T-helper 2 cell treated with Interferon-gamma antibody and Interleukin-4, amounts not matched to agents 100 ng/mL and 5 ng/mL, for 36 hours (primary cell): ENCODE data around the gene RAB3GAP1. TPM values are rescaled to one million over a fixed set of nuclear protein-coding genes. Genes with fewer than 3 reads are reported as not detected.

ENCODE experiments used
- intact Hi-C: fragments of 100-400 bp; cut with micrococcal nuclease; formaldehyde crosslinking; loops from one replicate; pipeline ENCODE4 v1.15.1; 2023
- total RNA-seq: library from RNA; stranded (reverse); gene quantifications from 2 replicates; pipeline ENCODE4 v1.2.3, GENCODE V29; 2022

The RAB3GAP1 gene
- total RNA-seq, 1 donor from 2014 or later: 22.3 TPM

DNA sequence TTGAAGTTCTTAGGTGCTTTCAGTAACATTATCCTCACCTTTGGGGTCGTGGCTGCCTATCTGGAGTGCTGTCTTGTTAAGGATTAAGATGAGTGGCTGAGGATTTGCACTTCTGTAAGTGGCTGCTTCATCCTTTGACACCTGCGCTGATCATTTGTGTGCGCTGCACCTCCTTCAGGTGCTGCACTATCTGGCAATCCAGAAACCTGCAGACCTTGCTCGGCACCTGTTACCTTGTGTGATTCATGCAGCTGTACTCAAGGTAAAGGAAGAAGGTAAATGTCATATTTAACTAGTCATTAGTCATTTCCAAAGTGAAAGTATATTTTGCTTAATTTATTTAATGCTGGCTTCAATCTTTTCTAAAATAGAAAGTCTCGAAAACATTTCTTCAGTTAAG lies 110.3 kb downstream of the RAB3GAP1 start:
- intact Hi-C loops: no loop called here

DNA sequence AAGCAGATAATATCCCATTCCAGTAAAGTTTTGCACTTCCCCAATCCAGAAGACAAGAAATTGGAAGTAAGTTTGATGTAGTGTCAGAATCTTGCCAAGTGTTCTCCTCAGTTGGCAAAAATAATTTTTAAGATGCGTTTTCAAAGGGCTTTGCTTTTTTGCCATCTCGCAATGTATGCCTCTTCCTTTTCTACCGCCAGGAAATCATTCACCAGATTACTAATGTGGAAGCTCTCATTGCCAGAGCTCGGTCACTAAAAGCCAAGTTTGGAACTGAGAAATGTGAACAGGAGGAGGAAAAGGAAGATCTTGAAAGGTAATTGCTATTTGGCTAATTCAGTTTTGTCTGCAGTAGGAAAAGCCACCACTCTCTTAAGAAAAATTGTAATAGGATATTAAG lies 110.7 kb downstream of the RAB3GAP1 start:
- intact Hi-C loops: no loop called here

DNA sequence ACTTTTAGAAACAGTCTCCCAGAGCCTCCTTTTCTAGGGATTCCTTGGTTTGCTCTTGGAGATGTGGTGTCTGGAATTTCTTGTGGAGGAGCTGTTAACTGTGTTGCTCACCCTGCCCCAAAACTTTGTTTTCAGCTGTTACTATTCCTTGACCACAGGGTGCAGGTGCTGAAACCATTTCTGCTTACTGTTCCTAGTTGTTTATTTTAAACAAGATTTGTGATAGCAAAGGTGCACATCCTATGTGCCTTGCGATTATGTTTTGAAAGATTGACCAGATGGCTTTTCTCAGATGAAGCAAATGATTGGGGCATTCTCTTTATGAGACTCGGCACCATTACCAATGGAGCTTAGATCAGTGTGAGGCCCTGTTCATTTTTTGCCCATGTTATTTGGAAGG lies 111.2 kb downstream of the RAB3GAP1 start:
- intact Hi-C loops: no loop called here

DNA sequence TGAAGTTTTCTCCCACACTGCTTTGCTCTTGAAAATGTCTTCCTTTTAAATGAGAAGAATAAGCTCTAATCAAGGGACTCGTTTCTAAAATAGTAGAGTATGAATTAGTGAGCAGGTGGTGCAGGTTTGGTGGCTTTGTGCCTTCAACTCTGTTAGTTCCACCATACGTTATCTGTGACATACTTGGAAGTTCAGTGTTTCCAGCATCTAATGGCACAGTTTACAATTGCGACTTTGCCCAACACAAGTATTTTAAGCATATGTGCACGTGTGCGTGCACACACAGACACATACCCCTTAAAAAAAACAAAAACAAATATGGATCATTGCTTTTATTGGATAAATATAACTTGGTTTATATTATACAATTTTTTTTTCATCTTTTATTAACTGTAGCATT lies 111.8 kb downstream of the RAB3GAP1 start:
- intact Hi-C loops: no loop called here

DNA sequence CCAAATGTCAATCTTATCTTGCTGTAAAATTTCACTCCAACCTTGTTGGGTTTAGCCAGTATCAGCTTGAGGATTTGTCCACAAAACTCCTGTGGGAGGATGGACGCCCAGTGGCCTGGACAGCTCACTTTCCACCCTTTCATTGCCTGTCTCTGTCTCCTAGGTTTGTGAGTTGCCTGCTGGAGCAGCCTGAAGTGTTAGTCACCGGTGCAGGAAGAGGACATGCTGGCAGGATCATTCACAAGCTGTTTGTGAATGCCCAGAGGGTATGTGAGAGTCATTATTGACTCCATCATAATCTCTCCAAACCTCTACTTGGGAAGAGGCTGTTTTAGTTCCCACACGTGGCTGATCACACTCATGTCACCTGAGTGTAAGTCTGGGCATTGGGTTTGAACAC lies 112.3 kb downstream of the RAB3GAP1 start:
- intact Hi-C loops: no loop called here

DNA sequence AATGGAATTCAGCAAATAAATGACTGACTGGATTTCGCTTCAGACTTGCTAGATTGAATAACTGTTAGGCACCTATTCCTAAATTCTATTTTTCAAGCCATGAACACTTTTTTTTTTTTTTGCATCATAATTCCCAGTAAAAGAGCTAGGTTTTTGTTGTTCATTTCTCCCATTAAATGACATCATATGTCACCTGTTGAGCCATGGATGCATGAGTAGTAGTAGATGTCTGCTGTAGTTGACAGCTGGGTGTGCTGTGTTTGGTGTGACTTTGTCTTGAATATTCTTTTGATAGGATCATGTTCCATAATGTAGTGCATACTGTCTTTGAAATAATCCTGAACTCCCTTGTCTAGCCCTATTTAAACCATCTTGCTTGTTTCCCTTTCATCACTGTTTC lies 115.2 kb downstream of the RAB3GAP1 start:
- intact Hi-C loops: no loop called here

DNA sequence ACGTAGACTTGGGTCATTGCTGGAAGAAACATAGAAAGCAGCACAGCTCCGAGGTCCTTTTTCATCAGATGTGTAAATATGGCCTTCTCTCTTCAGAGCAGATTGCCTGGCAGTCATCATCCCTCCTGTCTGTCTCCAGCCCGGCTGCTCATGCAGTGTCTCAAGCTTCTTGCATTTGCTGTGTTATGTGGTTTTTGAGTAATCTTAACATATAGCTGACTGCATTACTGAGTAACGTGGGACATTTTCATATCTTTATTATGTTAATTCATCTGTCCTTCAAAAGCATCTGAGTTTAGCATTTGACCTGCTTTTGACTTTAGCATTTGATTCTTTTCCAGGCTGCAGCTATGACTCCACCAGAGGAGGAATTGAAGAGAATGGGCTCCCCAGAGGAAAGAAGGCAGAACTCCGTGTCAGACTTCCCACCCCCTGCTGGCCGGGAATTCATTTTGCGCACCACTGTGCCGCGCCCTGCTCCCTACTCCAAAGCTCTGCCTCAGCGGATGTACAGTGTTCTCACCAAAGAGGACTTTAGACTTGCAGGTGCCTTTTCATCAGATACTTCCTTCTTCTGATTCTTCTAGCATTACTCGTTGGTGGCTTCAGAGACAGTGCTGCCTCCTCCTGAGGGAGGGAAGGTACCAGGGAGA lies 116.2 kb downstream of the RAB3GAP1 start:
- intact Hi-C loops: no loop called here

DNA sequence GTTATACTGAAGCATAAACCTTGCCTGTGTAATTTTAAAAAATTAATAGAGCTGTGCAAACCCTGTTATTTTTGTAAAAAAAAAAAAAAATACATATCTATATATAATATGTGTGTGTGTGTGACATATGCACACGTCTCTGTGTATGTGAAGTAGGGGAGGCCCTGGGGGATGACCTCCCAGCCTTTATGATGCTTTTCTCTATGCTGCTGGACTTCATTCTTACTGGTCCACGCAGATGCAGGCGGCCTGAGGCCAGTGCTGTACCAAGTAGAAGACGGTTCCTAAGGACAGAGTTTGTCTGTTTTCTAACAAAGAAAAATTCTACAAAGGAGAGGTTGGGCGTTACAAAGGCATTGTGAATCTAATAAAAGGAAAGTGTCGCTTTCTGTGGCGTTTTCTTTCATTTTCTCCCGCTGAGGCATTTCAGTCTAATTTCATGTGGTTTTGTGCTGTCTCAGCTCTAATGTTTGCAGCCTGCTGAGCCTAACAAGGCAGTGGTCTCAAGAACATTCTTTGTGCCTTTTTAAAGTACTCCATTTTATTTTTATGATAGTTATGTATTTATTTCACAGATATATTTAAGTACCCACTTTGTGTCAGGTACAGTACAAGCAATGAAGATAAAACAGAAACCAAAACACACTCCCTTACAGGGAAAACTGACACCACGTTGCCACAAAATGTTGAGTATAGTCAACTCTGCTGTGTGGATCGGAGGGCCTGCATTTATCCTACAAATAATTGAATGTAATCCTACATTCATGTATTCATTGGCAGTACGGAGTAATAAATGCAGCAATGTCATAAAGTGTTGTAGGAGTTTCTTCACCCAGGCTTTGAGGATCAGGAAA lies 118.0 kb downstream of the RAB3GAP1 start:
- intact Hi-C loops: no loop called here

DNA sequence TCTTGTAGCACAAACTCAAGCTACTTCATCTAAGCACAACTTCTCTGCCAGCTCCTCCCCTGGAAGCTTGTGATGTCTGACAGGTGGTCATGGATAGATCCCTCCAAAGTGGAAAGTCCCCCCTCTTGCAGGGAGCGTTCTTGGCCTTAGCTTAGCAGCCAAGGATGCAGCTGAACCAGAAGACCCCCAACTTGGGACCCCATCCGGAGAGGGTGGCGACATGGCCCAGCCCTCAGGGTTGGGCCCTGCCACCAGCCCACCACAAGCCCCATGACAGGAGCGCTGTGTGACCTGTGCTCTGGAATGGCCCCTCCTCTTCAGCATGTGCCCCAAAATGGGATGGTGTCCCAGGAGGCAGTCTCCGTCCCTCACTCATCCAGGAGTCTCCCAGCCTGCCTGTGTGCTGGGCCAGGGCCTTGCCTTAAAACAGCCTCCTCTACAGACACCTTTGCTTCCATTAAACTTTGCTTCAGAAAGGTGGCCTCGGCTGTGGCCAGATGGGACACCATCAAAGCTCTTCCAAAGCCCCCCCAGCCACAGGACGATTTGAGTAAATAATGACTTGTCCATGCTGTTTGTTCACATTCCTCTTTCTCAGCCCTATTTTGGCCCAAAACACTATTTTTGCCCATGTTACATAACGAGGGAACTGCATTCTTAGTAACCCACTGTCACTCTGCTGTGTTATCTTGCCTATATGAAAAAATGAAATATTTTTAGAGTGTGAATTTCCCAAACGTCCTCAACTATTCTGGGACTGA lies 122.1 kb downstream of the RAB3GAP1 start:
- intact Hi-C loops: no loop called here

DNA sequence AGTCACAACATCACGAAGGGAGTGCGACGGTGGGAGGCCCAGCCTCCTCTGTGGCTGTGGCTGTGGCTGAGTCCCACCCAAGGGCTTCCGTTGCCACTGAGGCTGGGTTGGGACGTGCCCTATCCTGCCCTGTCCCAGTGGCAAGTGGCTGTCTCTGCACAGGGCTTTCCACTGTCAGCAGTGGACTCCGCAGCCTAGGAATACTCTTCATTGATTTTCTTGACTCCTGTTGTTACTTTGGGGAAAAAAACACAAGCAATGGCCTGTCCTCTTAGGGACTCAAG lies 122.7 kb downstream of the RAB3GAP1 start:
- intact Hi-C loops: no loop called here

DNA sequence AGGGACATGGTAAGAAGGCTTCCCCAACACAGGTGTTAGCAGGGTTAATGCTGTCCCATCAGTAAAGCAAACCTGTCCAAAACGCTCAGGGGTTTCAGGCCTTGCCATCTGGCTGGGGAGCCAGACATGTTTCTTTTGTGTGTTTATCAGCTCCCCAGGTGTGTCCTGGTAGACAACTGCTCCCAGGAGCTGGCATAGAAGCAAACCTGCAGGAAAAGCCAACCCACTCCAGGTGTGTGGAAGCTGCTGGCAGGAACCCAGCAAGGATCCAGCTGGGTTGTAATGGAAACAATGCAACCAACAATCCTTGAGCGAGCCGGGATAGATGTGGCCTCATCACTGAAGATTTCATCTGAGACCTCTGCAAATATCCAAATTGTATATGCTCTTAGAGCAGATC lies 123.1 kb downstream of the RAB3GAP1 start:
- intact Hi-C loops: no loop called here

DNA sequence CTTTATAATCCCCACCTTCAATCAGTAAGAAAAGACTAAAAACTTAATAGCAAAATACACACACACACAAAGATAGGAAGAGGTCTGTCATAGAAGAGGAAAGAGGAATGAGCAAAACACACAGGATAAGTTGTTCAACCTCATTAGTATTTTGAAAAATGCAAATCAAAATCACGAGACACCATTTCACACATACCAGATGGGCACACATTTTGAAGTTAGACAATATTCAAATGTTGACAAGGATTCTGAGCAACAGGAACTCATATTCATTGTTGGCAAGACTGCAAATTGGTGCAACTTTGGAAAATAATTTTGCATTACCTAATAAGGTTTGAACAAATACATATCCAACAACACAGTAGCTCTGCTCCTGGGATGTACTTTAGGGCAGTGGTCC lies 127.6 kb downstream of the RAB3GAP1 start:
- intact Hi-C loops: no loop called here

DNA sequence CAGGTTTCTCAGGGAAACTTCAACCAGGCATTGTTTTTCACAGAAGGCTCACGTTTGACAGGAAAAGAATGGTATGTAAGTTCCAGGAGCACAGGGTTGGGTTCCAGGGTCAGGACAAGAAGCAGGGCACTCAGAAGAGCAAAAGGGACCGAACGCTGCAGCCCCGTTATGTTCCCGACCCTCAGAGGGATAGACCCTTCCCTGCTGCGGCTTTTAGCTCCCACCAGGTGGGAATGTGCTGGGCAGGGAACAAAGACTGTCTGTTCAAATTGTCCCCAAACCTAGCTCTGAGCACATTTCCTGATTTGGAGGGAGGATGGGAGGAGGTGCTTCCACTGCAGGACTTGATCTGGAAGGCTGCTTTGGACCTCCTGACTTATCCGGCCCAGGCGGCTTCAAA lies 130.1 kb downstream of the RAB3GAP1 start:
- intact Hi-C loops: no loop called here

DNA sequence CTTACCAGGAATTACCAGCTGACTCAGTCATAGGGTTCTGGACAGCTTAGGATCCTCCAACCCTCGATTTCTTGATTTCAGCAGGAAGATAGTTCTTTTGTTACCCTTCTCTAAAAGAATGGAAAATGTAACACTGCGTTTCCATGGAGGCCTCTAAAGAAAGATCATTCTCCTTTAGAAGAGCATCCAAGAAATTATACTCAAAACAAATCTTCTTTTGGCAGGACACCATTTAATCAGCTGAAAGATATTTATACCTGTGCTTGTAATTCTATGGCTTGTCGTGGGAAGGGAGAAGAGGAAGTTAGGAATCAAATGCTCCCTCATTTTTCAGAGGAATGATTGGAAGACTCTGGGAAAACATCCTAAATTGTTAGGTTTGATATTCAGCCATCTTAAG lies 130.5 kb downstream of the RAB3GAP1 start:
- intact Hi-C loops: no loop called here

DNA sequence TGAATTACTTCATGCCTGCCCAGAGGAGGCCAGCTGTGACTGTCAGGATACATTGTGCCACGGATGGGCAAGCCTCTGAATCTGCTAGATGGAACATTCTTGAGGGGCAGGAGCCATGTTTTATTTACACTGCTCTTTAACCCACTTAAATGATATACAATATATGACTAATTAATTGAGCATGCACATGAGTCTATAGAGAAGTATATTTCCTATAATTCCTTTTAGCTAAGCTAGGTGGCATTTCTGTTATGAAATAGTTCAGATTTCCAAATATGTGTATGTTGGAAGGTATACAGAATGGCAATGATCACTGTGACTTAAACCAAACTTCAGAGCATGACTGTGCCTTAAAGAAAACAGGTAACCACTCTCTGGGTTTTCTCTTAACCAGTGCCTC lies 131.7 kb downstream of the RAB3GAP1 start:
- intact Hi-C loops: no loop called here

DNA sequence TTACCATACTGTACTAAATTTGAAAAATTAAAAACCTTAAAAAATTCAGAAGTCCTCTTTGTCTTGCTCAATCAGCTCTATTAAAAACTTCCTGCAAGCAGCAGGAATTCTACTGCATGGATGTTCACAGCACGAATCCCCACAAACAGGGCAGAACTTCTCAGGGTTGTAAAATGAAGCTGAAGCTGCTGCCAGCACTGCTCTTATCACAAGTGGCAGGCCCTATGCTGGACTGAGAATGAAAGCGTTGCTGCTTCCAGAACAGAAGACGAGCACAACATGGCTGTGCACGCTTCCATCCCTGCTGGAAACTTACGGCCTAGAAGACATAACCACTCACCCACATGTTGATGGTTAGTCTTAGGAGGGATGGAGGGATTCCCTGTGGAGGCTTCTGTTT lies 134.0 kb downstream of the RAB3GAP1 start:
- intact Hi-C loops: no loop called here

DNA sequence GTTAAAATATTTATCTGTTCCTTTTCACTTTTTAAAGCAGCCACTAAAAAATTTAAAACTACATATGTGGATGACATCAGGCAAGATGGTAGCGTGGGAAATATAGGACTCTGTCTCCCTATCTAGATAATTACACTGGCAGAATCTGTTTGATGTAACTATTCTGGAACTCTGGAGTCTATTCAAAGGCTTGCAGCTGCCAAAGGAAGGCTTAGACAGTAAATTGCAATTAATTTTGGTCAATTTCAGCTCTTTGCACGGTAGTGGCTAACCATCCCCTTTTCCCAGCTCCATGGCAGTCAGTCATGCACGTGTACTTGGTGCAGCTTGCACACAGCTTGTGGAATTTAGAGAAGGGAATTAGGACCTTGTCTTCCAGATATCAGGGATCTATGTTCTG lies 135.2 kb downstream of the RAB3GAP1 start:
- intact Hi-C loops: no loop called here

DNA sequence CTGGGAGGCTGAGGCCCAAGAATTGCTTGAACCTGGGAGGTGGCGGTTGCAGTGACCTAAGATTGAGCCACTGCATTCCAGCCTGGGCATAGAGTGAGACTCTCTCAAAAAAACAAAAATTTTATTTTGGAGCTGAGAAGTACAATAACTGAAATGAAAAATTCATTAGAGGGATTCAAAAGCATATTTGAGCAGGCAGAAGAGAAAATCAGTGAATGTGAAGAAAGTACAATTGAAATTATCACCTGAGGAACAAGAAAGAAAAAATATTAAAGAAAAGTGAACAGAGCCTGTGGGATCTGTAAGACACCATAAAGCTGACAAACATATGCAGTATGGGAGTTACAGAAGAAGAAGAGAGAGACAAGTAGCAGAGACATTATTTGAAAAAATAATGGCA lies 137.1 kb downstream of the RAB3GAP1 start:
- intact Hi-C loops: no loop called here

DNA sequence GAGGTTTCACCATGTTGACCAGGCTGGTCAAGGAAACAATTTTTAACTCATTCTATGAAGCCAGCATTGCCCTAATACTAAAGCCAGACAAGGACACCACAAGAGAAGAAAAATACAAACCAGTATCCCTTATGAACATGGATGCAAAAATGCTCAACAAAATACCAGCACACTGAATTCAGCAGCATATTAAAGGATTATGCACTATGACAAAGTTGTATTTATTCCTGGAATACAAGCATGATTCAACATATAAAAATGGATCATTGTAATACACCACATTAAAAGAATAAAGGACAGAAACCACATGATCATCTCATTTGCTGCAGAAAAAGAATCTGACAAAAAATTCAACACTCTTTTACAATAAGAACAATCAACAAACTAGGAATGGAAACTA lies 138.7 kb downstream of the RAB3GAP1 start:
- intact Hi-C loops: no loop called here

DNA sequence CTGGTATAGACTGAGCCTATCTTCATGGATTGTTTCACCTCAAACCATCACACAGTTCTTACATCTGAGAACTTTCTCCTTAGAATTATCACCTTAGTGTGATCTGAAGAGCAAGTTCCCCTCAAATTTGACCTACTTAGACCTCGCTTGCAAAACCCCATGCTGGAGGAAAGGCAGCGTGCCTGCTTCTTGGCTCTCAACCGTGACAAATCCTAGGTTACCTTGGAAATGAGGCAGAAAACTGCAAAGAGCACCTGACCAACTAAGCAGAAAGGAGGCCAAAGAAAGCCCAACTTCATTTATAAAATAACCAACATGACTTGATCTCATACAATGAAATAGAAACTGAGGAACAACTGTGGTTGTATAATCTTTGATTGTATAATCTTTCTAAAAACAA lies 146.4 kb downstream of the RAB3GAP1 start:
- intact Hi-C loops: no loop called here

DNA sequence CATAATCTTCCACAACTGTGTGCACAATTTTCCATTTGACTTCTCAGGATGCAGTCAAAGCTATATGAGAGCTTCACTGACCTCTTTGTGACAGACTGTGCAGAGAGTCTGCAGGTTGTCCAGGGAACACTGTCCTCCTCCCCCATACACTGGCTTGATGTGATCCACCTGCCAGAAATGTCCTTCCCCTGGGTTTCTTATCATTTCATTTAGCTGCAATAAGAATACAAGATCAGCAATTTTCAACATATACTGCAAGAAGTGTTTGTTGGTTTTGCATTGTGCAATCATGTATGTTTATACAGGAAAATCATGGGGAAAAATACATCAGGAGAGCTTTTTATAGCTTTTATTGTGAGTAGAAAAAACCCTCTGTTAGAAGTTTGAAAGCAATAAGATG lies 150.7 kb downstream of the RAB3GAP1 start:
- intact Hi-C loops: no loop called here

DNA sequence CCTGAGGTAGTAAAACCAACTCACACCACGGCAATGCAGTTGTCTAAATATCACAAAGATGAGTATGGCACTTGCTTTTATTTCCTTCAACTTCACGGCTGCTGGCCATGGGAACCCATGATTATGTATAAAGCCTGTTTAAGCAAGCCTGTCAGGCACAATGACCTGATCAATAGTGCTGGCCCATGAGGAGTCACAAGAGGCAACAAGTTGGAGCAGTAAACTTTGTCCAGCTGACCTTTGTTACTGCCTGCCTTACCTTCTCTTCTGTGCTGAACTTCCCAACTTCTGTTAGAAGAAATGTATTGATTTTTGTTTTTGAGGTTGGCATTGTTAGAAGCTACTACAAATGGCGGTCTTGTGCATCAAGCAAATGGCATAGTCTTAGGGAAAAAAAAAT lies 151.9 kb downstream of the RAB3GAP1 start:
- intact Hi-C loops: no loop called here

DNA sequence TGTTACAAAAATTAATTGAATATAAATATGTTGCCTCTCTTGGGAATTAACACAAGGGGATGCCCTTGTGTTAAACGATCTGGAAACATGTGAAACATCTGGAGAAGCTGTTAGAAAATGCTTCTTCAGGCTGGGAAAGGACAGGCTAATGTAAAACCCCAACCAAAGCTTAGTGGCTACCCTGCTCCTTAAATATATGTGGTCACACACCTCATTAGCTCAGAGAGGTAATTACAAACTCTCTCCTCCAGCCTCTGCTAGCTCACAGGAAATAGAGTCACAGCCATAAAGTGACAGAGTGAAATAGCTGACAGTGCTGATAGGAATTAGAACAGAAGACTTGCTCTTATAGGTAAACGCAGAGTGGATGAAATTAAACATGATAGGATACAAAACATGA lies 155.9 kb downstream of the RAB3GAP1 start:
- intact Hi-C loops: no loop called here
